GDM1 (cell line): ENCODE results near the gene ASTN2.

Experiments
- DNase-seq: peaks from one replicate; lab custom pipeline; 2025; lab: John Stamatoyannopoulos, UW

The ASTN2 gene

DNA sequence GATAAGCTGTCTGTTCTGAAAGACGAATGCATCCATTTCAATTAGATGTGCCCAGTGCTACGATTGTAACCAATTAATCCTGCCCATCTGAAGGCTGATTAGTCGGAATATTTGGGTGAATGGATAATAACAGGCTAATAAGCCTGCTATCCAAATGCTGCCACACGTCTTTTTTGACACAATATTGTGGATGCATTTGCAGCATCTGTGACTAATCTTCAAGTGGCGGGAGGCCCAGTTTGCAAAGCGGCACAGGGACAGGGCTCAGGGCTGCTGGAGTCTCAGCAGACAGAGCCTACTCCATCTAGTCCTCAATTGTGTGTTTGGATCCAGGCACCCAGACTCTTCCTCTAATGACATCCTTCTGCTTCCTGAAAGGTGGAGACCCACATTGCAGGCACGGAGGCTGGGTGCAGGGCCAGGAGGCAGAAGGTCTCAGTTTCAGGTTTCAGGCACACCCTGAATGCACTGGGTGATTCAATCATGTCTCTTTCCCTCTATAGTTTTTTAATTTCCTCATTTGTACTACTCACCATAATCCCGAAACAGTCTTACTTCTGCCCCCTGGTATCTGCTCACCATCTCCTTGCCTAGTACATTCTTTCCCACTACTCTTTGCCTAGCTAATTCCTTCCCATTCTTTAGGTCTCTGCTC lies 169.6 kb downstream of the ASTN2 start:
- no peak for DNase-seq

DNA sequence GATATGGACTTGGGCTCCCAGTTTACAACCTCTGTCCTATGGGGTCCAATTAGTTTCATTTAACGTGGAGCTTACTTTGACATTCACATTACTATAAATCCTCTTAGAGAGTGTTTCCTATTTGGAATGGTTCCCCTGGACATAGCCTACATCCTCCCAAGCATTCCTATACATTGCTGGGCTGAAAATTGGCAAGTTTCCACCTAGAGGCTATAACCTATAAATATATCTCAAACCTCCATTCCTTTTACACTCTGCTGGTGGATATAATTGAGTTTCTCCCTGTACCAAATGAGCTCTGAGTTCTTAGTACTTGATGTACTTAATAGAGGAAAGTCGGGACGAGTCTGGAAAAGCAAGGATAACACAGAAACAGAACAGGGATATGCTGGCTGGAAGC lies 172.8 kb downstream of the ASTN2 start:
- DNase-seq, result no peak

DNA sequence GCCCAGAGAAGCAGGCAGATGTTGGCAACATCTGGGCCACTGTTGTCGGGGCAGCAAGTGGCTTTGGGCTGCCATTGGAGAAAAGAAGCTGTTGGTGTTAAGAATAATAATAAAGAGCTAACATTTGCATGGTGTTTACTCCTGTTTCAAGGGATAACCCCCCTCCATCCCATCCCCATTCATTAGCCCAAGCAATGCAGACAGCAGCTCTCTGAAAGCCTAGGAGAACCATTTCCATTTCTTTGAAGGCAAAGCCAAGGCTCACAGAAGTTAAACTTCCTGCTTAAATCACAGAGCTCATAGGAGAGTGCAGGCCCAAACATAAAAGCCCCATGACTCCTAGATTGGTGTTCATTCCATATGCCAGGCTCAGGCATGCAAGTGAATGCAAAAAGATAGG lies 175.4 kb downstream of the ASTN2 start:
- DNase-seq, result no peak

DNA sequence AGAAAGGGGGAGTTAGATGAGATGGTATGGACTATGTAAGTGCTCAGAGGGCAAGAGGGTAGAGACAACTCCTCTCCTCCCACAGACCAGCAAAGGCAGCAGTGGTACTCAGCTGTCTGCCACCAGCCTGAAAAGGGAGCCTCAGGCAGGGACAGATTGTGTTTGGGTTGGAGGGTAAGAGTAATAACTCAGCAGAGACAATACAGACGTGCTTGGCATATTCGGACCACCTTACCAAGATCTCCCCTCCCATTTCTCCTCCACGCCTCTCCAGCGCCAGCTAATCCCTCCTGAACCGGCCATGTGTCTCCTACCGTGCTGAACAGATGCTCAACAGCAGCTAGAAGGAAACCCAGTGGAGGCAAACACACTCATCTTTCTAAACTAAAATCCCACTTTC lies 180.8 kb downstream of the ASTN2 start:
- no peak for DNase-seq

DNA sequence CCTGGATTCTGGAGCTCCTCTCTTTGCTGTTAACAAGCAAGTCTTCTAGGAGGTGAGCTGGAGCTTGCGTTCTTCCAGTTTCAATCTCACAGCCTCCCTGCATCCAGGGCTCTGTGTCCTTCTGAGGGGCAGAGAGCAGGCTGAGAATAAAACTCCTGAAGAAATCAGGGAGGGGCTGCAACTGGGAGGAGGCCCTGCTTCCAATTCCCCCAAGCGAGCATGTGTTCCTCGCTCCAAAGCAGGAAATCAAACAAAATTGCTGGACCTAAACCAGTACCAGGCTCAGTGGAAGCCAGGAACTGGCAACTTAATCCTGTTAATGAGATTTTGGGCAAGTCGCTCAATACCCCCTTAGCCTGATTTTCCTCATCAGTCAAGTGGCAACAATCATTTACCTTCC lies 181.8 kb downstream of the ASTN2 start:
- DNase-seq, result no peak

DNA sequence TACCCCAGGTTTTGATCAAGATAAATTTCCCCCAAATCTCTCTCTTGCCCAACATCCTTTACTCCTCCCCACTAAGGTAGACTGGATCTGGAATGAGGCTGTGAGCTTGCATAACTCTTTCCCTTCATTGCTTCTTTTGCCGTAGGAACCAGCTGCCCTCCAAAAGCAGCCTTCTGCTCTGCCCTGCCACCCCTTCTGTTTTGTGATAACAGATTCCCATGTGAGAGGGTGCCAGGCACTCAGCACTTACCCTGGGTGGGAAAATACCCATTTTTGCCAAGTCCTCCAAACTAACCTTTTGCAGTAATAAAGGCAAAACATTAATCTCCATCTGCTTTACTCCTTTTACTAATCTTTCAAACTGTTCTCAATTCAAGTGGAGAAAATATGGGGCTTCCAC lies 182.6 kb downstream of the ASTN2 start:
- no peak for DNase-seq

DNA sequence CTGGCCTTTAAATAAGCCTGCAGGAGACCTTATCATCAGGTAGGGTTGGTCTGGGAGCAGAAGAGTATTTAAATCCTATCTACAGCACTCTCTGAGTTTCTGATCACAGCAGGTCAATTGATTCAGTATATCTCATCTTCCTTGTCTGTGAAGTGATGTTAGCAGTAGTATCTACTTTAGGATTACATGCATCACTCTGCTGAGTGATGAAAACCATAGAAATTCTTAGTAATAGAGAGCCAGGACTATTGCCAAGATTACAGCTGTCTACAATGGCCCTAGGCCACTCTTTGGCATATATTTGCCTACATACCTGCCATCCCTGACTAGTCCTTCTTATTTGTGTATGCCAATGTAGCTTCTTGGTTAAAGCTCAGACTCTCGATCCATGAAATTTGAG lies 183.8 kb downstream of the ASTN2 start:
- no peak for DNase-seq

DNA sequence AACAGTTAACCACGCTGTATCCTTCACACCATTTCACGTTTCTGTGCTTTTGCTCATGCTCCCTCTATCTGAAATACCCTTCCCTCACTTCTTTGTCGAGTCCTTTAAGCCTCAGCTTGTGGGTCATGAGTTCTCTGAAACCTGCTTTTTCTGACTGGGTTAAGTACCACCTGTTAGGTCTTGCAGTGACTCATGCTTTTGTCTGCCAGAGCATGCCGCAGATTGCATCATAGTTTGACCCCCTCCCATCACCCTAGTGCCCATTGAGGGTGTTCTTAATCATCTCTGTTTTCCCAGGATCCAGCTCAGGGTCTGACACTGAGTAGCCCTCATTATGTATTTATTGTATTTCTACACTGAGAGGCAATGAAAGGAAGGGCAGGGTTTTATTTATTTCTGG lies 190.2 kb downstream of the ASTN2 start:
- DNase-seq, result no peak

DNA sequence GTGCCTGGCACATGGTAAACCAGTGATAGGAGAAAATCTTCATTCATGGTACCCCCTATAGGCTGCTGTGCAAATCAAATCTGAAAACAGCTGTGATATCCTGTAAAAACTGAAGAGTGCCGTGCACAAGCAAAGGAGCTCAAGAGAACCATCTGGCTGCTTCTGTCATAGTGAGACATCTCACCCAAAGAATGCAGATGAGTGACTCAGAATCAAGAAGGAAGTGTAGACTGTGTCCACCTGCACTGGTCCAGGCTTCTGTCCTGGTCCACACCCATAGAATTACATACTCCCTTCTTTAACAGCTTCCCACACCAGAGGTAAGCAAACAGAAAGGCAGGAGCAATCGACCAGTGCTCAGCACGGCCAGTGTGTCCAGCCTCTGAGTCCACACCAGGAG lies 195.9 kb downstream of the ASTN2 start:
- no peak for DNase-seq

DNA sequence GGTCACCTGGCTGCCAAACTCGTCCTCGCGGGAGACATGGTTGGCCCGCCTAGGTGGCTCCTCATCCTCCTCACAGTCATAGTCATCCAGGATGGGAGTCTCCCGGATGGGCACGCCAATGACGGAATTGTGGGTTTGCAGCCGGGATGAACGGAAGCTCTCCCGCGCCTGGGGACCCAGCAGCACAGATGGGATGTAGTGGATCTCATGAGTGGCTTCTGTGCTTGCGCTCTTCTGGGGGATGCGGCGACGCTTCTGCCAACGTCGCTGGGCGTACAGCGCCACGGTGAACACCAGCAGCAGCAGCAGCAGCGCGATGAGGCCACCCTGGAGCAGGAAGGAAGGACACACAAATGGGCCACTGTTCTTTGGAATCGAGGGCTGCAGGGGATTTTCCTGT lies 200.4 kb downstream of the ASTN2 start:
- no peak for DNase-seq

DNA sequence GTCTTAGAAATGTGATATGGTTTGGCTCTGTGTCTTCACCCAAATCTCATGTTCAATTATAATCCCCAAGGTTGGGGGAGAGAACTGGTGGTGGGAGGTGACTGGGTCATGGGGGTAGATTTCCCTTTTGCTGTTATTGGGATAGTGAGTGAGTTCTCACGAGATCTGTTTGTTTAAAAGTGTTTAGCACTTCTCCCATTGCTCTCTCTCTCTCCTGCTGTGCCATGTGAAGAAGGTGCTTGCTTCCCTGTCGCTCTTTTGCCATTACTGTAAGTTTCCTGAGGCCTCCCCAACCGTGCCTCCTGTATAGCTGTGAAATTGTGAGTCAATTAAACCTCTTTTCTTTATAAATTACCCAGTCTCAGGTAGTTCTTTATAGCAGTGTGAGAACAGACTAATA lies 203.6 kb downstream of the ASTN2 start:
- no peak for DNase-seq

DNA sequence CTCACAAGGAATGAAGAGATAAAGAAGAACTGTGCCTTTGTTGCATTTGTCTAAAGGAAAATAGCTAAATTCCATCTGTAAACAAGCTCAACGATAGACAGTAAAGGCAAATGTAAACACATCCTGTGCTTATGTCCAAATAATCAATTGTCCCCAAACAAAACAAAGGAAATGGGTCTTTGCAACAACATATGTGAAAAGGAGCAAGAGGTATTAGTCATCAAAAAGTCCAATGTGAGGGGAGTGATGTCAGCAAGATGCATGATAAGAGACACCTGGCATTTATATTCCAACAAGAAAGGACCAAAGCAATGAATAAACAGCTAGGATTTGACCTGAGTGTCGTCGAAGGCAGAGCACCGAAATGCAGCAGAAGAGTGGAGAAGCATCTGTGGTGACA lies 209.1 kb downstream of the ASTN2 start:
- DNase-seq, result no peak

DNA sequence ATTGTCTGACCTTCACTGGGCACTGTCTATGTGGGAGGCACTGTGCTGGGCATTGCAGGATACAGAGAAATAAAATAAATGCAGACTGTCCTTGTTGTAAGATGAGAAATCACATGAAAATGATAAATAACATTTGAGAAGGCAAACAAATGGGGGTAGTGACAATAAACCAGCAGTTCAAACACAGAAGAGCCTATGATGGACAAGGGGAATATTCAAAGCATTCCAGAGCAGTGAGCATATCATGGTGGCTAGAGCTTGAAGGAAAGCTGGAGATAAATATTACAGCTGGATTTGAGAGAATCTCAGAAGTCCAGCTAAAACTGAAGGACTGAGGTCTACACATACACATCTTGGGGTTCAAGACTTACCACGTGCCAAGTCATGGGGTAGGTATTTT lies 209.9 kb downstream of the ASTN2 start:
- DNase-seq, result no peak

DNA sequence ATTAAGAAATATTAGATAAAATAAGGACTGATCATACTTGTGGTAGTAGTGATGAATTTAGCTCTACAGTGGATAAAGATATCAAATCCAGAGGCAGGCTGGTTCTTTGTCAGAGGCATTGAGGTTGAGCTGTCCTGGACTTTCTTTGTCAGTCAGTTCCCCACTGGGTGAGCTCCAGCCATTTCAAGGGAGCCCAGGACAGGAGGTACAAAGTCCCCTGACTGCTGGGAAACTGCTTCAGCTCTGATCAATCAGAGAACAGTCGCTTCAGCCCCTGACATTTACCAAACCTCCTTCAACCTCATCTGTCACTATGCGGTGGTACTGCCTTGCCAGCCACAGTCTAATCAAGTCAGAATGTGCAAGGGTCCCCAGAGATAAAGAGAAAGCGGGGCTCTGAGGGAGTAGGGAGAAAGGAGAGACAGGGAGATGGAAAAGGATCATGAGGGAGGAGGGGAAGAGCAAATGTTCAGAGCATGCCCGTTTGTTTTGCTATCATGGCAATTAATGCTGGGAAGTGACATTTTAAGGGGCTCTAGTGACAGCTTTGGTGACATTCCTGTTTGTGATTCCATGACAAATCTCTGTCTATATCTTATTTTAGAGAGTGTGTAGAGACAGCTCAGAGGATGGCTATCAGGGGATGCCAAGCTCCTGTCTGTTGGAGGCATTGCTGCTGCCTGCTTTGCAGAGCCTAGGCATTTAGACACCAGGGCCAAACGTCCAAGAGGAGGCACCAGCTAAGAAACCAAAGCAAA lies 223.2 kb downstream of the ASTN2 start:
- no peak for DNase-seq

DNA sequence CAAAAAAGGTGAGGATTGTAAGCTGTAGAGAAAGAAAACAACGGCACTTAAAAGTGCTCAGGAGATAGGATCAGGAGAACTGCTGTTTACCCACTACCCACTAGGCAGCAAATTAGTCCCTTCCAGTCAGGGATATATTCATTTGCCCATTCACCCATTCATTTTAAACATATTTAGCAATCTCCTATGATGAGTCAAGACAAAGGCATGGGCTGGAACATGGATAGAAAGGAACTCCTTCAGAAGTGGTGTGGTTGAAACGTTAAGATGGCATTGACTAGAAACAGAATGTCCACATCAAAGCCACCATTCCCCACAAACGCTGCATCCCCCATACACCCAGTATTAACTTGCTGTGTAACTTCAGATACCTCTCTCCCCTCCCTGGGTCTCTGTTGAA lies 225.7 kb downstream of the ASTN2 start:
- DNase-seq, result no peak

DNA sequence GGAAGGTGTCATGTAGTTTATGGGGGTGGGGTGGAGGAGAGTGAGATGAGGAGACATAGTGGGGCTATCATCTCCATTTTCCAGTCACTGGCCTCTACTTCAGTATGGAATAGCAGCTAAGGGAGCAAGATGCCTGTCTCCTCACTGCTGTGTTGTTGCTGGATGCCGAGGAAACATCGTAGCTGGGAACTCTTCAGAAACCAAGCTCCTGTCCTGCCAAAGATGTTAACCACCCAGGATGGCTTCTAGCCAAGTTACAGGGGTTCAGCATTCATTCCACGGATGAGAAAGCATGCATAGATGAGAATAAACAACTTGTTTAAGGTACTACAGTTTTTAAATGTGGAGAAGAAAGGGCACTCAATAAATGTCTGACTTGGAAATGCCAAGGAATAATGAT lies 226.5 kb downstream of the ASTN2 start:
- no peak for DNase-seq

DNA sequence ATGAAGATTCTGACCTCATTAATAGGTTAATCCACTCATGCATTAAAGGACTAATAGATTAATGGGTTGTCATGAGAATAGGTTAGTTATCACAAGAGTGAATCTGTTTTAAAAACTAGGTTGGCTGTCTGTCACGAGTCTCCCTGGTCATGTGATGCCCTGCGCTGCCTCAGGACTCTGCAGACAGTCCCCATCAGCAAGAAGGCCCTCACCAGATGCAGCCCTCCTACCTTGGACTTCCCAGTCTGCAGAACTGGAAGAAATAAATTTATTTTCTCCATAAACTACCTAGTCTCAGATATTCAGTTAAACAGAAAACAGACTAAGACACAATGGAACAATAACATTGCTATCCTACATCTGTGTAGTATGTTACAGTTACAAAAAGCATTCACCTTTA lies 227.4 kb downstream of the ASTN2 start:
- no peak for DNase-seq

DNA sequence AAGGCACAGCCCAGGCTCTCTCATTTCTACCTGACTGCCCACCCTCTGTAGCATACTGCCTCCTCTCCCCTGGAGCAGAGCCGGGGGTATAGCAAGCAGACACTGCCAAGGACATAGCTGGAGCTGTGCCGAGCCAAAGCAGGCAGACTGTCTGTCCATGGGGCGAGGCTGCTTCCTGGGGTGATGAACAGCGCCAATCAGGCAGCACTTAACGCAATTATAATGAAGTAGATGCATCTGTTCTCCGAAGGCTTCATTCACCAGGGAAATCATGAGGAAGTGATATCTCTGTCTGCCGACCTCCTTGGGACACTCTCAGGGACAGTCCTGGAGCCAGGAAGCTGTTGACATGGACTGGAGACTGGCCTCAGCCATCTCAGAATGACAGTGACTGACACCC lies 230.7 kb downstream of the ASTN2 start:
- DNase-seq, result no peak

DNA sequence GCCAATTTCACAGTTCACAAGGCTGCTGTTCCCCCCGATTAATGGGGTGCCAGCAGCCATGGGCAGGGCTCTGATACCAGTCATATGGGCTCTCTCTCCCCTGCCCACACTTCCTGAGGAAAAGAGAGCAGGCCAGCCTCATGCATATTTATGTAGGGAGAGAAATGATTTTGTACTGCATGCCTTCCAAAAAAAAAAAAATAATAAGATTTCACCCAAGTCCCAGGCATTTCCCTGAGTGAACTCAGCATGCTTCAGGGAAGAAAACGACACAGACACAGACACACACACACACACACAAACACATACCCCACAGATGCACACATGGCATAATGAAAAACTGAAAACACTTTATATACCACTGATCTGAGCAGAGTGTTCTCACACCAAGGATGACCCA lies 232.8 kb downstream of the ASTN2 start:
- no peak for DNase-seq

DNA sequence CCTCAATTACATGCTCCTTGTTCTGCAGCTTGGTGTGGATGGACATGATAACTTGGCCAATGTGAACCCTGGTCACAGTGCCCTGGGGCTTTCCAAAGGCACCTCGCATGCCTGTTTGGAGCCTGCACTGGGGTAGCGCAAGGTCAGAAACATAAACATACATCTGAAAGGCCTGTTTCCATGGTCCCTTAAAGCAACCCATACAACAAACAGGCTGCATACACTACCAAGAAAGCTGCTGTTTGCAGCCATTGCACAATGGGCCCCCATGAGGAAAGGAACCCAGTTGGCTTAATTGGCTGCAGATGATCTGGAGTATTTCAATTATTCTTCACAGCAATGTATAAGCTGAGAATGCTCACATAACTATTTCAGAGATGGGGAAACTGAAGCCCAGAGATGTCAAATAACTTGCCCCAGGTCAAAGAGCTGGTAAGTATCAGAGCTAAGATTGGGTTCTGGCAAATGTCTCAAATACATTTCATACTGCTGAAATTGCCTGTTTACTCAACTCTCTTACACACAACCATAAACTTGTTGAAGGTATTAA lies 233.9 kb downstream of the ASTN2 start:
- no peak for DNase-seq

DNA sequence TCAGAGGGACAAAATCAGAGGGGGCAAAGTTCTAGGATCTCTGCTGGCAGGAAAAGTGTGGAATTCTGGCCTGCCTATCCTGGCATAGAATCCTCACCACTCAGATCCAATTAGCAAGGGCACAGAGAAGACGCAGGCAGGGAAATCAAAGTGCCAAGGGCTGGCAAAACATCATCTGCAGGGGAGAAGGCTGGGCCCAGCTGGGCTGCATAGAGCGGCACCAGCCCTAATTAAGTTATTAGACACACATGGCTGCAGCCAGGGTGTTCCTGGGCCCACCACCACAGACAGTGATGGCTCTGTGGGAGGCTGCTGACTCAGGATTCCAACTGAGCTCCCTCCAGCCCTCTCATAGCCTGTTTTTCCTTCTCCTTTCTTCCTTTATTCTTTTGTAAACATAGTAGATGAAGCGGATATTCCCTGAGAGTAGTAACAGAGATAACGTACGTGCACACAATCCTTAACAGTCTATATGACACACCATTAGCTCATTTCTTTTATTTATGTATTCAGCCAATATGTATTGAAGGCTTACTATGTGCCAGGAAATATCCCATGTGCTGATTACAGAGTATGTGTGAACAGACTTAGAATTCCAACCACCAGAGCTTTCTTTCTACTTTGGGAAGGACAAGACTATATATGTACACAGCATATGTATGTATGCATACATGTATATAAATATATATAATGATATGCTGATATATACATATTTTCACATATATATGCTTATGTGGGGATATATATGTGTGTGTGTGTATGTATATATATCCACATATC lies 236.1 kb downstream of the ASTN2 start:
- no peak for DNase-seq

DNA sequence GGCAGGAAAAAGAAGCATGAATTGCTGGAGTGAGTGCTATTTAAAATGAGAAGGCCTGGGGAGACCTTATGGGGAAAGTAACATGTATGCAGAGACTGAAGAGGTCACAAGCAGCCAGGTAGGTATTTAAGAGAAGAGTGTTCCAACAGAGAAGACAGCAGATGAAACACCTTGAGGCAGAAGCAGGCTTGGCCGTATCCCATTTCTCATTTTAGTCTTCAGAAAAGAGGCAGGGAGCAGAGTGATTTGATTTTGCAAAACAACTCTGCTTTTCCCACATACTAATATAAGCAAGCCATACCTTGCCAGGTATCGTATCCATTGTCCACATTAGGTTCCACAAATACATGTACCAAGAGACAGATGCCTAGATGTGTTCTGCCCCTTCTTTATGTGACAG lies 244.3 kb downstream of the ASTN2 start:
- DNase-seq, result no peak

DNA sequence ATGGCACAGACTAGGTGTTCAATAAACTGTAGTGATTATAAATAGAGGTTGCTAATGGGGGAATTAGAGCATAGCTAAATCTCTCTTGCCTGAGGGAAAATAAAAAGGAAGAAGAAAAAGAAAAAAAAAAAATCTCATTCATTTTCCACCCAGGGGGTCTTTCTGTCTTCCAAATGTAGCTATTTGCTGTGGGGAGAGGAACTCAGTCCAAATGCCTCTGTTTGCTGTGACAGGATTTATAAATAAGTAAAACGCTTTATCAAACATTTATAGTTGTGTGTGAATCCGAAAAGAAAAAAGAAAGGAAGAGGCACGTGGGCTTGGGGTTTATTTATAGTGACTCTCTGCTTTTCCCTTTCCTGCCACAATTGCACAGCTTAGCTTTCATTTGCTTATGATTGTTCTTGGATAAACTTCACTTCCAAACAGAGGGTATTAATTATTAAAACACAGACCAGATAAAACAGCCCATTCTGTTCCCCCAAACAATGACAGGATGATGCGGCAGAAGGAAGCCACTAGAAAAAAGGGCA lies 245.7 kb downstream of the ASTN2 start:
- no peak for DNase-seq
